ENCODE measurements around the gene JARID2.

- TF ChIP-seq CTCF (IDR thresholded peaks at IDR 0.05) (no peak), REST (IDR thresholded peaks at IDR 0.05; ENCODE audit: insufficient read depth in 1 of 2, low read depth in 2 of 2, low read length in 1 of 2) (no peak)
Measured at GRCh38 chr6:15504581-15505350, 258.9 kb downstream of the JARID2 start.
